CD4-positive, alpha-beta T cell treated with Interleukin-6 at 100 ng/mL for 8 hours (primary cell): ENCODE results near the gene CEMIP.
"Not testable (repeated sequence)": the region's sequence is repeated elsewhere in the genome, so short reads cannot be mapped to it uniquely, and the experiment has no call there.

Source experiments
- DNase-seq: peaks from one replicate; pipeline ENCODE4 v3.0.0-alpha.2; 2020; ENCODE audit warnings: mixed read lengths, low spot score

CEMIP gene

GRCh38 chr15:80758130-80758745 is 20.9 kb upstream of the CEMIP start:
- DNase-seq: no peak

- DNase-seq: no peak
These were observed 18.2 kb upstream of the CEMIP start for GRCh38 chr15:80760960-80761359.

GRCh38 chr15:80761754-80762153 is 17.4 kb upstream of the CEMIP start:
- DNase-seq: no peak

DNA sequence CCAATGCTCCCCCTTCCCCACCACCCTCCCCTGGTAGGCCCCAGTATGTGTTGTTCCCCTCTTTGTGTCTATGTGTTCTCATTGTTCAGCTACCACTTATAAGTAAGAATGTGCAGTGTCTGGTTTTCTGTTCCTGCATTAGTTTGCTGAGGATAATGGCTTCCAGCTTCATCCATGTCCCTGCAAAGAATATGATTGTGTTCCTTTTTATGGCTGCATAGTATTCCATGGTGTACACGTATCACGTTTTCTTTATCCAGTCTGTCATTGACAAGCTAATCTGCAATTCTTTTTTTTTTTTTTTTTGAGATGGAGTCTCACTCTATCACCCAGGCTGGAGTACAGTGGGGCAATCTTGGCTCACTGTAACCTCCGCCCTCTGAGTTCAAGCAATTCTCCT is 15.9 kb upstream of the CEMIP start:
- not testable (repeated sequence) for DNase-seq

- no peak for DNase-seq
These were observed 14.6 kb upstream of the CEMIP start for GRCh38 chr15:80764535-80764934.

GRCh38 chr15:80766275-80766674 is 12.9 kb upstream of the CEMIP start:
- DNase-seq: no peak

GRCh38 chr15:80768158-80768557 is 11.0 kb upstream of the CEMIP start:
- no peak for DNase-seq

GRCh38 chr15:80769153-80769828 is 9.9 kb upstream of the CEMIP start:
- no peak for DNase-seq

- no peak for DNase-seq
These were observed 9.1 kb upstream of the CEMIP start for GRCh38 chr15:80769829-80770705.

DNA sequence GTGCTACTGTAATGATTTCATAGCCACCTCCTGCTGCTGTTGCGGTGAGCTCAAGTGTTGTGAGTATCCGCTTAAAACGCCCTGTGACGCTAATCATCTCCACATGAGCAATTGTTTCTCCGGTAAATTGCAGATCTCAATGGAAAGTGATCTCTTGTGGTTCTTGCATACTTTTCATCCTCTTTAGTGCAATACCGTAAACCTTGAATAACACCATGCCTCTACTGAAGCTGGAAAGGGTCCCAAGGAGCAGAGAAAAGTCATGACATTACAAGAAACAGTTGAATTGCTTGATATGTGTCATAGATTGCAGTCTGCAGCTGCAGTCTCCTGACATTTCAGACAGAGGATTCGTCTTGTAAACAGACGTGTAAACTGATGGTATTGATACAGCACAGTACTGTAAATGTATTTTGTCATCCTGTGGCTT is 6.0 kb upstream of the CEMIP start:
- DNase-seq: no peak

- no peak for DNase-seq
These were observed 5.3 kb upstream of the CEMIP start for GRCh38 chr15:80773792-80774352.

GRCh38 chr15:80774486-80774885 is 4.7 kb upstream of the CEMIP start:
- DNase-seq: no peak

DNA sequence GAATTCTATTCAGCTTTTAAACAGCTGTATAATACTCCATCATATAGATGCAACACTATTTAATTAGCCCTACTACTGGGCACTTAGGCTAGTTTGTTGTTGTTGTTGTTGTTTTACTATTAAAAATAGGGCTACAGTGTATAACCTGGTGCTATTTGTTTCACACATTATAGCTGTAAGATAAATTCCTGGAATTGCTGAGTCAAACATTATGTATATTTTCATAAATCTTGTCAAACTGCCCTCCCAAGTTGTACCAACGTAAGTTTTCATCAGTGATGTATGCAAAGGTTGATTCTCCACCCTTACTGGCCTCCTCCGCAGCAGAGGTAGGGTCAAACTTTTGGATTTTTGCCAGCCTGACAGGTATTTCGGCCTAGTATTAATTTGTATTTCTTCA is 3.8 kb upstream of the CEMIP start:
- no peak for DNase-seq

DNA sequence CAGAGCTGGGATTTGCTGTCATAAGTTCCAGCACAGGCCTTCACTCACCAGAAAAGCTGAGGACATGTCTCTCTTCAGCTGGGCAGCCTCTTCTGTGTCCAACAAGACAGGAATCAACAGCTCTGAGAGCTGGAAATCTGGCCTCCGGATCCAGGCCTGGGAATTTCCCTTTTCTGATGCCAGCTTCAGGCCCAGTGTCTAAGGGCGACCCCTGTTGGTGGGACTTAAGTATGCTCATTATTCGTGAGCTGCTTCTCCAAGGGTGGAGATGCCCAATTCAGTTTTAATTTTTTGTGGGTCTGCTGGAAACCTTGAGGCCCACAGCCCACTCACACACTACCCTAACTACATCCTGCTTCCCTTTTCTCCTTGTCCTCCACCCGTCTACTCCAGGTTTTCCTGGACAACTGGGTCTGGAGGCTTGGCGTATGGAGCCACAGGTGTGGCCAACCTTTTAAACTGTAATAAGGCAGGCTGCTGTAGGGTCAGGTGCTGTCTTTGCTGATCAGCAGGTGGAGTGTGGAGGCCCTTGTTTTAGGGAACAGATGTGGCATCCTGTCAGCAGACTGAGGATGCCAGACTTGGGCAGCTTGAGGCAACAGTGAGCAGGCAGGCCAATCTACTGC is 2.6 kb upstream of the CEMIP start:
- DNase-seq: peak; percentile 49

GRCh38 chr15:80777137-80777536 is 2.0 kb upstream of the CEMIP start:
- no peak for DNase-seq

DNA sequence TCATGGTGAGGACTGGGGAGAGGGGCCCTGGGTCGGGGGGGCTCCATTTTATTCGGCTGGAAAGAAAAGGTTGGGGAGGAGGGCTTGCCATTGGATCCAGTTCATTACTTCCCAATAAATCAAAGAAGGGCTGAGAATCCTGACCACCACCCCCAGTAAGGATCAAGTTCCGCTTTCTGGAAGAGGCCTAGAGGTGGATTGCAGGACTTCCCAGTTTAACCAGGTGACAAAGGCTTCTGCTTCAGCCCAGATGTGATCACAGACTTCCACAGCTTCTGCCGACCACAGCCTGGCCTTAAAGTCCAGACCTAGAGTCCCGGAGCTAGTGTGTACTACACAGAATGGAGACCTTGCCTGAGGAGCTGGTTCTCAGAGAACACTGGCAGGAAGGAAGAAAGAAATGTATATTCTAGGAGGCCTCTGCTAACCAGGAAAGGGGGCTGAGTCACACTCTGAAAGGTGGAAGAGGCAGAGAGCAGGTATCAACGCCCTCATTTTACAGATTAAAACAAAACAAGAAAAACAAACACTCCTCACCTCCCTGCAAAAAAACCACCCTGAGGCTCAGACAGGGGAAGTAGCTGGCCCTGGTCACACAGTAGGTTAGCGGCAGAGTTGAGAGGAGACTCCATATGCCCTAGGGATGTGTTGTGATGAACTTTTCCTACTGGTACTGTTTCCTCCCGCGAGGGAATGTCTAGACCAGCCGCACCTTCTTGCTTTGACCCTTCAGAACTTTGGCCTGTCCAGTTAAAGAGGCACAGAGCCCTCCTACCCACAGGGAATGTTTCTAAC is 1.1 kb upstream of the CEMIP start:
- DNase-seq: no peak

DNA sequence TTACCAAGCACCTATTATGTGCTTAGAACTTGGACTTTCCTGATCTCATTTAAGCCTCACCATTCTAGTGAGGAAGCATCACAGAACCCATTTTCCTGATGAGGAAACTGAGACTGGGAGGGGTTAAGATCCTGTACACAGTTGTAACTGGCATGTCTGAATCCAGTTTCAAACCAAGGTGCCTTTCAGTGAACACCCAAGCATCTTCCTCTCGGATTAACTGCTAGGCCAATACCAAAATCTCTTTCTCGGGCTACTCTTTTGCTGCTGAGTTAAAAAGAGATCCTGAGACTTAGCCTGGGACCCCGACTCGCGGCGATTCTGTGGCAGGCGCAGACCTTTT is 578 bp upstream of the CEMIP start:
- DNase-seq: no peak

- DNase-seq: no peak
These were observed 667 bp downstream of the CEMIP start for GRCh38 chr15:80779658-80780415.

GRCh38 chr15:80780416-80781221 is 1.4 kb downstream of the CEMIP start:
- DNase-seq: no peak

- no peak for DNase-seq
These were observed 4.1 kb downstream of the CEMIP start for GRCh38 chr15:80783260-80783659.
